Measurements from ENCODE around the gene SQSTM1.

DNA sequence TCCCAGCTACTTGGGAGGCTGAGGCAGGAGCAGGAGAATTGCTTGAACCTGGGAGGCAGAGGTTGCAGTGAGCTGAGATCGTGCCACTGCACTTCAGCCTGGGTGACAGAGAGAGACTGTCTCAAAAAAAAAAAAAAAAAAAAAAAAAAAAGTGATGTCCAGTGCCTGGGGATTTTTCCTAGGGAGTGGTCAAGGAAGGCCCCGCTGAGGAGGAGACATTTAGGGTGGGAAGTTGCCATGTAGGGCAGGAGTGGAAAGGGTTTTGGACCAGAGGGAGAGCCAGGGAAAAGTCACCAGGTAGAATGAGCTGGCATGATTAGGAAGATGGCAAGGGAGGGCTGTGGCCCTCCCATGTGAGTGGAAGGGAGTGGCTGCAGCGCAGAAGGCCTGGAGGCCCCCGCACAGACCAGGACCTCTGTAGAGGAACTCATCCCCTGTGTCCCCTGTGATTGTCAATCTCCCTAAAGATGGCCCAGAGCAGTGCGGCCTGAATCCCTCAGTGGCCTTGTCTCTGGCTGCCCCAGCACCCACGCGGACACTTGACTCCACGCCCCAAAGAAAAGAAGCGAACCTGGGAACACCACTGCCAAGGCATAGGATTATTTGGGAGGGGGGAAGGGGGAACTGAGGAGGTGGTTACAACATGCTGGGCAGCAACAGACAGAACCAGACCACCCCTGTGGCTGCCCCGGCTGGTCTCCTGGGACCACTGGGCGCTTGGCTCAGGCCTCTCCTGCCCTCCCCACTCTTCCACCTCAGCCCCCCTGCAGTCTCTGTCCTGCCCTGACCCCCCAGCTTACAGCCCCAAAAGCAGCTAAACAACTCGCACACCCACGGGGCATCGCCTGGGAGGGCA, 2.6 kb upstream of the SQSTM1 start:
- TF ChIP-seq EZH2 (IDR thresholded peaks at IDR 0.05; ENCODE audit: low read length, missing control alignments) = no peak
- TF ChIP-seq, protein P1, sequence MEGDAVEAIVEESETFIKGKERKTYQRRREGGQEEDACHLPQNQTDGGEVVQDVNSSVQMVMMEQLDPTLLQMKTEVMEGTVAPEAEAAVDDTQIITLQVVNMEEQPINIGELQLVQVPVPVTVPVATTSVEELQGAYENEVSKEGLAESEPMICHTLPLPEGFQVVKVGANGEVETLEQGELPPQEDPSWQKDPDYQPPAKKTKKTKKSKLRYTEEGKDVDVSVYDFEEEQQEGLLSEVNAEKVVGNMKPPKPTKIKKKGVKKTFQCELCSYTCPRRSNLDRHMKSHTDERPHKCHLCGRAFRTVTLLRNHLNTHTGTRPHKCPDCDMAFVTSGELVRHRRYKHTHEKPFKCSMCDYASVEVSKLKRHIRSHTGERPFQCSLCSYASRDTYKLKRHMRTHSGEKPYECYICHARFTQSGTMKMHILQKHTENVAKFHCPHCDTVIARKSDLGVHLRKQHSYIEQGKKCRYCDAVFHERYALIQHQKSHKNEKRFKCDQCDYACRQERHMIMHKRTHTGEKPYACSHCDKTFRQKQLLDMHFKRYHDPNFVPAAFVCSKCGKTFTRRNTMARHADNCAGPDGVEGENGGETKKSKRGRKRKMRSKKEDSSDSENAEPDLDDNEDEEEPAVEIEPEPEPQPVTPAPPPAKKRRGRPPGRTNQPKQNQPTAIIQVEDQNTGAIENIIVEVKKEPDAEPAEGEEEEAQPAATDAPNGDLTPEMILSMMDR (conservative IDR thresholded peaks at IDR 0.05 in 1 of 2, IDR thresholded peaks at IDR 0.05 in 1 of 2; ENCODE audit: low read depth in 1 of 2, low read length in 2 of 2) = no peak

All from fibroblast of lung (primary cell).